Activated gamma-delta T cell treated with Interleukin-2 at 50 U/mL for 16 hours (primary cell): ENCODE measurements around the gene CITED1.
"Not testable (repeated sequence)": the region's sequence is repeated elsewhere in the genome, so short reads cannot be mapped to it uniquely, and the experiment has no call there.

ENCODE experiments used
- DNase-seq: peaks from one replicate; pipeline ENCODE4 v3.0.0-alpha.2; 2020

Gene CITED1, protein sequence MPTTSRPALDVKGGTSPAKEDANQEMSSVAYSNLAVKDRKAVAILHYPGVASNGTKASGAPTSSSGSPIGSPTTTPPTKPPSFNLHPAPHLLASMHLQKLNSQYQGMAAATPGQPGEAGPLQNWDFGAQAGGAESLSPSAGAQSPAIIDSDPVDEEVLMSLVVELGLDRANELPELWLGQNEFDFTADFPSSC

DNA sequence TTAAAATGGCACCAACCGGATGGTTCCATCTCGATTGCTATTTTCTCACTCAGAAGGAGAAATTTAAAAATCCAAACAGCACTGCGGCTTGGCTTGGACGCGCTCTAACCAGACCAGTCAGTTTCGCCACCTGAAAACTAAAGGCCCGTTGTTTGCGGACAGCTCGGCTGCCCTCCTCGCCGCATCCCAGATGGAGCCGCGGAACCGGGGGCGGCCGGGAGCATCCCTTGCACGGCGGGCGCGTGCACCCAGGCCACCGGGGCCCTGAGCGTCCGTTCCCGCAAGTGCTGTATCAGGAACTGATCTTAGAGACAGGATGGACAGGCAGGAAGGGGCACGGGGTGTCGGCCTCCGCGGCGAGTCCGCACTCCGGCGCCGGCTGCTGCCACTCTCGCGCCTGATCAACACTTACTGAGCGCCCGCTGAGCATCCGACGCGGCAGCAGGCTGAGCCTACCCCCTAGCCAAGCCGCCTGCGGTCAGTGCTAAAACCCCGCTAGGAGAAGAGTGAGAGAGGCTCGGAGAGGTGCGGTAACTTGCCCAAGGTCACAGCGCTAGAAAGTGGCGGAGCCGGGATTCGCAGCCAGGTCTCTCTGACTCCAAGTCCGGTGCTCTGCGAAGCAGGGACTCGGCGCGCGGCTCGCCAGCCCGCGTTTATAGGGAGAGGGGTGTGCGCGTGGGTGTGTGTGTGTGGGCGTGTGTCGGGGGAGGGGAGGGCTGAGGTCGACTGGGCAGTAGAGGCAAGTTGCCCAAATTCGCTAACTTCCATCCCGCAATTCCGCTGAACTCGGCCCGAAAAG lies at the start of gene CITED1:
Gene CITED1, minus strand, starts transcription at position 629 of the 799 bp plus-strand sequence. CDS start 3,045 bp downstream, outside the sequence.
- no peak for DNase-seq

DNA sequence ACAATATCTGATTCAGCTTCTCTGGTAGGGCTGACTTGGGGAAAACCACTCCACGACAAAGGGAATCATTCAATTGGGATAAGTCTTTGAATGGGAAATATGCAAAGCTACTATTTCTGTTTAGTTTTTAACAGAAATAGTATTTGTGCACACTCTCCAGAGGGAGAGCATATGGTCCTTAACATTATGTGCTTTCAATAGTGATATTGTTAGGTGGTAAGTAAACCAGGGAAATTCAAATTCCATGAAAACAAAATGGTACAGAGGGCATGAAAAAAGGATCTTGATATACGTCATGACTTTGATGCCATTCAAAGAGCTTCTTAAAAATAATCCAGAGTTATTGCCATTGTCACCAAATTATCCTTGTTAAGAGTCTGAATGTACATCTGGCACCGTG lies 47.1 kb upstream of the CITED1 start:
- no peak for DNase-seq

DNA sequence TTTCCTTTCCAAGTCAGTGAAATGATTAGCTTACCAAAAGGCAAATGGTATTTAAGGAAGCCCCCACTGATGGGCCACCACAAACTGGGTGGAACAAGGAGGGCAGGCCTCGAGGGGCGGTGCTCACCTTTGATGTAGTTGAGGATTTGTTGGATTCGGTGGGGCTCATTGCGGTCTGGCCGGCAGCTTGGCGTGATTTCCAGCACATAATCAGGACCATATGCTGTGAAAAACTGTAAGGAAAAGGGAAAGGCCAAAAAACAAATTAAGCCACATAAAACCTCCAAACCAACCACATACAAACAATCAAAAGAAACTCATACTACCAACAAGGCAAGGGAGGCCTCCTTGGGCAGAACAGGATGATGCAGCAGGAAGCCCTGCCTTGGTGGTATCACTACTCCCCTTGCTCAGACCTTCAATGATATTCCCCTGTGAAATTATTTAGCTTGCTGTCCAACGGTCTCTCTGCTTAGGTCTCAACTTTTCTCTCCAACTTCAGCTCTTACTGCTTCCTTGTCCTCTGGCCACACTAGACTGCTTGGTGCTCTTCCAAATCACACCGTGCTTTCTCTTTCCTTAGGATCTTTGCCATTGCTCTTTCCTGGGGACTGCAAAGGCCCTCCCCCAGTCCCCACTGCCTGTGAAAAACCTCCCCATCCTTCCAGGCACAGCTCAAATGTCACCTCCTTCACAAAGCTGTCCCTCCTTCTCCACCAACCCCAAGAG lies 46.1 kb upstream of the CITED1 start:
- DNase-seq = no peak

DNA sequence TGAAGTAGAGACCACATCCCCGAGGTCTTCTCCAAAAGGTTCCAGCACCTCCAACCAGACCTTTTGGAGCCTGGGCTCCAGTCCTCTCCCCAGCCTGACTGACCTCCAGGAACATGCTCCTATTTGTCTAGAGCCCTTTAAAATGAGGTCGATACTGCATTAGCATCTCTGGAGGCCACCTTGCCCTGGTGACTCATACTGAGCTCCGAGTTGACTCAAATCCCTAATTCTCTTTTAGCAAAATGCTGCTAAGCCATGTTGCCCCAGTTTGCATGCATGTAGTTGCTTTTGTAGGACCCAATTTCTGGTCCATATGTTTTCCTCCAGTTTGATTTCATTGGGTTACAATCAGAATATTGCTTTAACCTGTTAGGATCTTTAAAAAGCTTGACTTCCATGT lies 43.5 kb upstream of the CITED1 start:
- DNase-seq = no peak

GRCh38 chrX:72348247-72348979 lies 42.7 kb upstream of the CITED1 start:
- no peak for DNase-seq

GRCh38 chrX:72347366-72347765 lies 41.7 kb upstream of the CITED1 start:
- no peak for DNase-seq

- DNase-seq = no peak
These were observed 40.7 kb upstream of the CITED1 start for GRCh38 chrX:72346302-72346949.

DNA sequence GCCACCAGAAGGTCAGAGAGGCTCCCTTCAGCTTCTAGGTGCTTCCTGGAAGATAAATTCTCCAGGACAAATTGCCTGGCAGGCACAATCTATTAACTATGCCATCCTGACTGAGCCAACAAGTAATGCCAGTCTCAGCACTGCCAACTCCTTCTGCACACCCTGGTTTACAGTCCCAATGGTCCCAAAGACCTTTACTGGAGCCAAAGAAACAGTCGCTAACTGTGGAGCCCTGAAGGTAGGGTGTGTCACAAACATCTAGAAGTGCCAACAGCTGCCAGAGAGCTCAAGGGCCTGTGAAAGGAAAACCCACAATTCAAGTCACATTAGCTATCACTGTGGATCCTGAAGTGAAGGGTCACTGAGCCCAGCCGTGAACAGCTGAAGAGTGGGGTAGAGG lies 34.9 kb upstream of the CITED1 start:
- no peak for DNase-seq

- no peak for DNase-seq
These were observed 34.3 kb upstream of the CITED1 start for GRCh38 chrX:72340041-72340440.

- no peak for DNase-seq
These were observed 24.4 kb upstream of the CITED1 start for GRCh38 chrX:72330131-72330530.

DNA sequence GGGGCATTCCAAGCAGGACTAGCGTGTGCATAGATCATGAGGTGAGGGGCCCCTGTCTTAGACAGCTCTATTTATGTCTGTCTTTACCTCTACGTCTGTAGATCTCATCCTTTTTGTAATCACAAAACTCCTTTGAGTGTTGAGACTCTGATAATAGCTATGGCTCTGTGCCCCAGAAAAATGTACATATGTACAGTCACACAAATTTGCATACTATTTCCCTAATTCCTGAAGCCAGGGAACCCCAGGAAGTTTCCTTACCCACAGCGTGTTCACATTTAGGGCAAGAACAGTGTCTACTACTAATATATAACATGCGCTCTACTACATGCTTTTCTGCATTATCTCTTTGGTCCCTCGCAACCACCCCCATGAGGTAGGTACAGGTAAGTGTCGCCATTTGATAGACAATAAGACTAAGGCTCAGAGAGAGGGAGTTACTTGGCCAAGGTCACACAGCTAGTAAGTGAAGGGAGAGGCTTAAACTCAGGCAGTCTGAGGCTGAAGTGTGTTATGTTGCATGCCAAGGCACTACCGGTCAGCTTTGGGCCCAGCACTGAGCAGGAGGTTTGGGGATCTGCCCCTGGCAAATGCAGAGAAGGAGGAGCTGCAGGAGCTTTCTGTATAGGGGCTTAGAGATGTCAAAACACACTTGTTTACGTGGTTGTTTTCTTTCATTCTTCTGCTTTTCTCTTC lies 21.0 kb upstream of the CITED1 start:
- DNase-seq = no peak

GRCh38 chrX:72319651-72320050 lies 13.9 kb upstream of the CITED1 start:
- DNase-seq = not testable (repeated sequence)

DNA sequence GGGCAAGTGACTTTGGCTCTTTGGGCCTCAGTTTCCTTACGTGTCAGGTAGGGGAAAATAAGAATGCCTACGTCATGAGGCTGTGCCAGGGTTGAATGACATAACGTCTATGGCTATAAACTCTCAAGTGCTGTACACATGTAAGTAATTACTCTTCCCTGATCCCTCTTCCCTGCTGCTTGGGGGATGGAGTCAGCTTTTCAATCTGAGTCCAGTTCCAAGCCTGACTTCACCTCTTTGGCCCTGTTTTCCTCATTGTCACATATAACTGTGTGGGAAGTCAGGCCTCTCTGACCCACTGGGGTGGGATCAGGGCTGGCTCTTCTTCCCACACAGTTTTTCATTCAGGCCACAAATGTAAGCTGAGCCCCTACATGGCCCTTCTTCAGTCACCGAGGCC lies 11.4 kb upstream of the CITED1 start:
- no peak for DNase-seq

GRCh38 chrX:72316408-72317110 lies 10.8 kb upstream of the CITED1 start:
- no peak for DNase-seq

DNA sequence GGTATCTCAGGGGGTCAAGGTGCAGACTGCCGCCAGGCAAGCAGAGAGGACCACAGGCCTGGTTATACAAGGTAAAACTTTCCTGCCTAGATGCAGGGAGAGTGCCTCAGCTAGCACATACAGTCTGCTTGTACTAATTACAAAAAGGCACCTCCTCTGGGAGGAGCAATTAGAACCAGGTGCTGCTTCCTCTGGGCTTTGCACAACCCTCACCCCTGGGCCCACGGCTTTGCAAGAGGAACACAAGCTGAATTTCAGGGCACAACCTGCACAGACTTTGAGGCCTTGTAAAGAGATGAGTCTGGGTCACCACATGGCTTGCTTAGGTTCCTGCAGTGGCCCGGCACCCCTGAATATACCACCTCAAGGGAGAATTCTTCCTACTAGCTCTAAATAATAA lies 9.2 kb upstream of the CITED1 start:
- no peak for DNase-seq

DNA sequence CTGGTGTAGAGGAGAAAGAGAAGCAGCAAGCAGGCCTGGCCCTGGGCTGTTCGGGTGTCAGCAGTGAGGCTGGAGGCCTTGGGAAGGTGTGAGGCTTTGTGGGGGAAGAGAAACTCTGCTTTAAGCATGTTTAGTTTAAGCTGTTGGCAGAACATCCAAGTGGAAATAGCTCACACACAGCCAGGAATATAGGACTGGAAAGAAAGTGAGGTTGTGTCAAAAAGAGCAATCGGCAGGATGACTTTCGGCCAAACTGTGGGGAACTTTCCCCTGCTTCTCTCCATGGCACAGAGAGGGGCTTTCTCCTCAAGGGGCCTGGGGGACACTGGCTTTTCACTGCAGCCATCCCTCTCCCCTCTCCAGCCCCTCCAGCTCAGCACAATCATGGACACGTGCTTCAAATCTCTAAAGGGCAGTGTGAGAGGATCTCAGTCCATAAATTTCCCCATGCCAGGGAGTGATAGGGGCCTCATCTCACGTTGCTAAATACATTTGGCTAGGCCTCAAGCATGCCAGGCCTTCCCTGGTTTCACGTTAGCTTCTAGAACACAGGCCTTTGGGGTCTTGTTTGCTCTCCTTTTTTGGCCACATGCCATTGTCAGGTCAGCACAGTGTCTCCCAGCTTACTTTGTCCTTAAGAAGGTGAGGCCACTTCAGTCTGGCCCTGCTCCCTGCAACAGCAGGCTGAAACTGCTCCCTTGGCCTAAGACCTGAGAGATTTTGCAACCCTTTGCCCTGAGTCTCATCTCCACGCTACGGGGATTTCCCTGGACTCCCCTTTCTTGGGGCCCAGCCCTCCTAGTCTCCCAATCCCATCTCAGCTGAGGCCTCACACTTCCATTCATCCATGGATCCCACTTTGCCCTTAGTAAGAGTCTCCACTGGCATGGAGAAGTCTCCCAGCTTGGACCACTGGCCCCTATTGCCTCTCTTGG lies 8.3 kb upstream of the CITED1 start:
- DNase-seq = no peak

GRCh38 chrX:72312311-72312940 lies 6.7 kb upstream of the CITED1 start:
- DNase-seq = no peak

GRCh38 chrX:72309297-72310071 lies 3.8 kb upstream of the CITED1 start:
- DNase-seq = no peak
